Liver (tissue), 9 donors: ENCODE measurements around the gene OR52N2. TPM values are rescaled to one million over a fixed set of nuclear protein-coding genes. Genes with fewer than 3 reads are reported as not detected.

Experiments used
- DNase-seq: peaks from one replicate; pipeline ENCODE4 v3.0.0-alpha.2; 2017; ENCODE audit warnings: low spot score
- H3K27ac ChIP-seq, 2 donors: one replicate each; pipeline ENCODE4 v1.7.0; 2013; ENCODE audit warnings: inconsistent platforms in 2 of 2, low read length in 2 of 2, control low read depth in 1 of 2, low read depth in 1 of 2, mild to moderate bottlenecking in 1 of 2
- H3K27me3 ChIP-seq, 4 donors: one replicate each; pipeline versions ENCODE4 v1.6.1 to v1.7.0; 2013; ENCODE audit warnings: low read length in 3 of 4, inconsistent platforms in 1 of 4, mild to moderate bottlenecking in 1 of 4, moderate library complexity in 1 of 4; ENCODE audit not compliant: control insufficient read depth in 4 of 4, insufficient read depth in 4 of 4
- H3K36me3 ChIP-seq, 4 donors: one replicate each; pipeline versions ENCODE4 v1.6.1 to v1.7.0; 2013; ENCODE audit warnings: low read length in 3 of 4, mild to moderate bottlenecking in 3 of 4, low read depth in 1 of 4, moderate library complexity in 1 of 4; ENCODE audit not compliant: control insufficient read depth in 4 of 4, insufficient read depth in 3 of 4
- H3K4me1 ChIP-seq, 4 donors: one replicate each; pipeline versions ENCODE4 v1.6.1 to v1.7.0; 2013; ENCODE audit warnings: low read length in 3 of 4, mild to moderate bottlenecking in 3 of 4, moderate library complexity in 1 of 4; ENCODE audit not compliant: control insufficient read depth in 4 of 4, insufficient read depth in 4 of 4
- H3K4me3 ChIP-seq, 3 donors: one replicate each; pipeline versions ENCODE4 v1.6.1 to v1.7.0; 2013; ENCODE audit warnings: low read length in 3 of 3, control low read depth in 1 of 3, low read depth in 1 of 3, mild to moderate bottlenecking in 1 of 3
- H3K9ac ChIP-seq, 2 donors: one replicate each; pipeline ENCODE4 v1.7.0; 2013; ENCODE audit warnings: low read length in 2 of 2, mild to moderate bottlenecking in 2 of 2, moderate library complexity in 2 of 2, control low read depth in 1 of 2, low read depth in 1 of 2
- H3K9me3 ChIP-seq, 4 donors: one replicate each; pipeline versions ENCODE4 v1.6.1 to v1.7.0; 2013; ENCODE audit warnings: low read length in 3 of 4; ENCODE audit not compliant: control insufficient read depth in 4 of 4
- EGR1 ChIP-seq, 2 donors: IDR thresholded peaks; 2 replicates each; pipeline ENCODE4 v1.6.1; 2016 to 2018; ENCODE audit warnings: antibody characterized with exemption in 2 of 2, low read depth in 2 of 2
- FOXA1 ChIP-seq: IDR thresholded peaks from 2 replicates; pipeline ENCODE4 v1.6.1; 2016; ENCODE audit warnings: antibody characterized with exemption
- FOXA2 ChIP-seq: IDR thresholded peaks from 2 replicates; pipeline ENCODE4 v1.6.1; 2016; ENCODE audit warnings: antibody characterized with exemption
- GABPA ChIP-seq, 2 donors: IDR thresholded peaks in 1 of 2; conservative IDR thresholded peaks in 1 of 2; 2 replicates each; pipeline ENCODE4 v1.6.1; 2016; ENCODE audit warnings: antibody characterized with exemption in 2 of 2, mild to moderate bottlenecking in 1 of 2, moderate library complexity in 1 of 2
- HNF4A ChIP-seq, 2 donors: conservative IDR thresholded peaks; 2 replicates each; pipeline ENCODE4 v1.6.1; 2016; ENCODE audit warnings: antibody characterized with exemption in 2 of 2, mild to moderate bottlenecking in 2 of 2
- HNF4G ChIP-seq: IDR thresholded peaks from 2 replicates; pipeline ENCODE4 v1.6.1; 2016; ENCODE audit warnings: antibody characterized with exemption
- JUND ChIP-seq, 2 donors: IDR thresholded peaks; 2 replicates each; pipeline ENCODE4 v1.6.1; 2016; ENCODE audit warnings: antibody characterized with exemption in 2 of 2
- NR2F2 ChIP-seq: IDR thresholded peaks from 2 replicates; pipeline ENCODE4 v1.6.1; 2016; ENCODE audit warnings: antibody characterized with exemption
- RAD21 ChIP-seq, 2 donors: IDR thresholded peaks; 2 replicates each; pipeline ENCODE4 v1.6.1; 2016; ENCODE audit warnings: antibody characterized with exemption in 2 of 2, mild to moderate bottlenecking in 2 of 2
- RXRA ChIP-seq, 2 donors: IDR thresholded peaks; 2 replicates each; pipeline ENCODE4 v1.6.1; 2017 to 2018; ENCODE audit warnings: antibody characterized with exemption in 2 of 2, mild to moderate bottlenecking in 1 of 2
- SP1 ChIP-seq: IDR thresholded peaks from 2 replicates; pipeline ENCODE4 v1.6.1; 2018; ENCODE audit warnings: antibody characterized with exemption, mild to moderate bottlenecking
- TAF1 ChIP-seq: conservative IDR thresholded peaks from 2 replicates; pipeline ENCODE4 v1.6.1; 2016; ENCODE audit warnings: antibody characterized with exemption, mild to moderate bottlenecking
- YY1 ChIP-seq: IDR thresholded peaks from 2 replicates; pipeline ENCODE4 v1.6.1; 2016; ENCODE audit warnings: antibody characterized with exemption, mild to moderate bottlenecking
- WGBS: extraction: QIAGEN DNeasy Blood & Tissue Kit; methylation state at CpG from one replicate; pipeline ENCODE4 v1.1.7; 2013; 5-methylcytosine and 5-hydroxymethylcytosine counted together
- polyA plus RNA-seq, 2 donors: library from polyadenylated mRNA; stranded (reverse) in 1 of 2; unstranded in 1 of 2; fragments of 200-250 nt in 1 of 2; fragments of >200 nt in 1 of 2; fragmentation: Nextera tagmentation in 1 of 2; extraction: Ambion mirVana in 1 of 2; gene quantifications; one replicate each; pipeline versions ENCODE4 v1.2.1 to v1.2.3, GENCODE V29; 2013 to 2015
- total RNA-seq, 2 donors: library from RNA; depleted of rRNA; stranded (reverse); fragments of >200 nt; gene quantifications; one replicate each; pipeline ENCODE4 v1.2.3, GENCODE V29; 2014
- TF ChIP-seq, protein P1 (sequence below): fragments of 150-350 bp; IDR thresholded peaks from 2 replicates; pipeline ENCODE4 v1.5.1; 2017; ENCODE audit warnings: improper control_type of control experiment, low read depth, low read length; ENCODE audit not compliant: missing input control
- TF ChIP-seq, protein P2 (sequence below): IDR thresholded peaks from 2 replicates; pipeline ENCODE4 v1.6.1; 2016; ENCODE audit warnings: antibody characterized with exemption
- TF ChIP-seq, protein P3 (sequence below): IDR thresholded peaks from 2 replicates; pipeline ENCODE4 v1.6.1; 2016; ENCODE audit warnings: antibody characterized with exemption
- TF ChIP-seq, protein P4 (sequence below): IDR thresholded peaks from 2 replicates; pipeline ENCODE4 v1.6.1; 2016; ENCODE audit warnings: antibody characterized with exemption, mild to moderate bottlenecking
- TF ChIP-seq, protein P5 (sequence below): IDR thresholded peaks from 2 replicates; pipeline ENCODE4 v1.6.1; 2016; ENCODE audit warnings: antibody characterized with exemption
- donor health status: healthy.
- donor health status: healthy.
- donor health status: healthy.
- donor health status: healthy.
- donor health status: healthy.

The OR52N2 gene
- total and polyA plus RNA-seq, 4 donors = not detected

DNA sequence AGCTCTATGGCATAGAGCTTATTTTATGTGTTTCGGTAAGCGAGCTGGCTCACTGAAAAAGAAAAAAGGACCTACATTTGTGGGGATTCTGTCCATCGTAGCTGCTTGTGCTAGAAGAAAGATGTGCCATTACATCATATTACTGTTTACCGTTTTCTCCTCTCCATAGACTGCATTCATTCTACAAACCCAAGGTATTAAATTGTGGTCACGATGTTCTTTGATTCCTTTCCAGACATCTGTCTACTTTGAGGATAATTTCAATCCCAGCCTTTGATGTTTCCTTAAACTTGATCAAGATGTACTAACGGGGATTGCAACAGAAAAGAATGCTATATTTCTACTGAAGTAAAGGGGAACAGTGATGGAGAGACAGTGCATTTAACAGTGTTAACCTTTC, 12.2 kb upstream of the OR52N2 start (continued):
- TF ChIP-seq, protein P1, sequence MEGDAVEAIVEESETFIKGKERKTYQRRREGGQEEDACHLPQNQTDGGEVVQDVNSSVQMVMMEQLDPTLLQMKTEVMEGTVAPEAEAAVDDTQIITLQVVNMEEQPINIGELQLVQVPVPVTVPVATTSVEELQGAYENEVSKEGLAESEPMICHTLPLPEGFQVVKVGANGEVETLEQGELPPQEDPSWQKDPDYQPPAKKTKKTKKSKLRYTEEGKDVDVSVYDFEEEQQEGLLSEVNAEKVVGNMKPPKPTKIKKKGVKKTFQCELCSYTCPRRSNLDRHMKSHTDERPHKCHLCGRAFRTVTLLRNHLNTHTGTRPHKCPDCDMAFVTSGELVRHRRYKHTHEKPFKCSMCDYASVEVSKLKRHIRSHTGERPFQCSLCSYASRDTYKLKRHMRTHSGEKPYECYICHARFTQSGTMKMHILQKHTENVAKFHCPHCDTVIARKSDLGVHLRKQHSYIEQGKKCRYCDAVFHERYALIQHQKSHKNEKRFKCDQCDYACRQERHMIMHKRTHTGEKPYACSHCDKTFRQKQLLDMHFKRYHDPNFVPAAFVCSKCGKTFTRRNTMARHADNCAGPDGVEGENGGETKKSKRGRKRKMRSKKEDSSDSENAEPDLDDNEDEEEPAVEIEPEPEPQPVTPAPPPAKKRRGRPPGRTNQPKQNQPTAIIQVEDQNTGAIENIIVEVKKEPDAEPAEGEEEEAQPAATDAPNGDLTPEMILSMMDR = no peak

DNA sequence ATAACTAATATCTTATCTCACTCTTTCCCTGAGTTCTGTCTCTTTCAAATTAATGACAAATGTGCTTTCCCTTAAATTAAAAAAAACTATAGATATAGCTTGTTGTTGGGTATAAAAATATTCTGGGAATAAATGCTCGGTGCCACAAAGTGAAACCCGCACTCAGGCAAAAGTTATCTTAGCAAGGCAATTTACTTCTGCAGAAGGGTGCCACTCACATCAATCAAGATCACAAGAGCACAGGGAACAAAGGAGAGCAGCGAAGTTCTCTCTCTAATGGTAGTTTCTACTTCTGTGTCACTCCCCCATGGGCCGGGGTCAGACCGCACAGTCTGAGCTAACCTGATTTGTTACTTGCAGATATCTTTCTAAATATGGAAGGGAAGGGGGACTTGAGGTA, 4.7 kb upstream of the OR52N2 start:
- H3K4me3 ChIP-seq = no peak overlapping the region
- TF ChIP-seq, protein P2, sequence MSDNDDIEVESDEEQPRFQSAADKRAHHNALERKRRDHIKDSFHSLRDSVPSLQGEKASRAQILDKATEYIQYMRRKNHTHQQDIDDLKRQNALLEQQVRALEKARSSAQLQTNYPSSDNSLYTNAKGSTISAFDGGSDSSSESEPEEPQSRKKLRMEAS = no peak
- no peak for TF ChIP-seq TAF1
- no peak for TF ChIP-seq SP1
- TF ChIP-seq NR2F2 = no peak
- TF ChIP-seq RAD21 (IDR thresholded peaks at IDR 0.05) = no peak
- TF ChIP-seq HNF4A (conservative IDR thresholded peaks at IDR 0.05) = no peak
- TF ChIP-seq, protein P3, sequence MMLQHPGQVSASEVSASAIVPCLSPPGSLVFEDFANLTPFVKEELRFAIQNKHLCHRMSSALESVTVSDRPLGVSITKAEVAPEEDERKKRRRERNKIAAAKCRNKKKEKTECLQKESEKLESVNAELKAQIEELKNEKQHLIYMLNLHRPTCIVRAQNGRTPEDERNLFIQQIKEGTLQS = no peak
- TF ChIP-seq GABPA (IDR thresholded peaks at IDR 0.05 in 1 of 2, conservative IDR thresholded peaks at IDR 0.05 in 1 of 2) = no peak
- no peak overlapping the region for H3K9ac ChIP-seq
- H3K9me3 ChIP-seq = peaks cover 0 to 2% (median 0%) of the 10 kb centered on the region in 4 donors
- WGBS = 91% methylated on average over 5 of the region's 5 CpGs
- H3K27ac ChIP-seq = no peak overlapping the region
- H3K36me3 ChIP-seq = no peaks in the 10 kb centered on the region
- DNase-seq = no peak
- no peaks in the 10 kb centered on the region for H3K27me3 ChIP-seq
- H3K4me1 ChIP-seq = peaks cover 0 to 9% (median 6%) of the 10 kb centered on the region in 4 donors

DNA sequence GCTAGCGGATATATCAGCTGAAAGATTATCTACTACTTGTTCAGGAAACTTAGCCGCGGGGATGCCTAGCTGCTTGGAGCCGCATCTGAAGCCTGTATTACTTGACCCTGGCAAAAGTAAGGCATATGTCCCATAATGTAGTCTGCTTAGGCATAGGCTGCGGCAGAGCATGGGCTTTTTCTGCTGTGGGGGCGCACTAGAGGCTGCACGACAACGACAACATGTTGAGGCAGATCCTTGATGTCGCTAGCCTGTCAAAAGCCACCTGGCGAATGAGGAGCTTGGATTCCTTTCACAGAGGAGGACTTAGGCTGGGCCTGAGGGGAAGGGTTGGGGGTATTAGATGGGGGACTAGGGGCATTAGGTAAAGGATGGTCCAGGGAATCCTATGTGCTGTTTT, 1.1 kb upstream of the OR52N2 start:
- H3K4me1 ChIP-seq = peaks cover 2 to 13% (median 7%) of the 10 kb centered on the region in 4 donors
- DNase-seq = no peak
- no peak overlapping the region for H3K4me3 ChIP-seq
- H3K27ac ChIP-seq = no peak overlapping the region
- H3K36me3 ChIP-seq = no peaks in the 10 kb centered on the region
- peaks cover 0 to 3% (median 0%) of the 10 kb centered on the region in 4 donors for H3K27me3 ChIP-seq
- TF ChIP-seq TAF1 = no peak
- no peak for TF ChIP-seq JUND (IDR thresholded peaks at IDR 0.05)
- TF ChIP-seq, protein P2 = no peak
- no peak for TF ChIP-seq RXRA (IDR thresholded peaks at IDR 0.05)
- TF ChIP-seq FOXA2 = no peak
- TF ChIP-seq, protein P3 = no peak
- no peak for TF ChIP-seq EGR1 (IDR thresholded peaks at IDR 0.05; ENCODE audit: low read depth in 2 of 2)
- no peak for TF ChIP-seq HNF4A (conservative IDR thresholded peaks at IDR 0.05)
- TF ChIP-seq FOXA1 = no peak
- no peak for TF ChIP-seq HNF4G
- TF ChIP-seq, protein P4, sequence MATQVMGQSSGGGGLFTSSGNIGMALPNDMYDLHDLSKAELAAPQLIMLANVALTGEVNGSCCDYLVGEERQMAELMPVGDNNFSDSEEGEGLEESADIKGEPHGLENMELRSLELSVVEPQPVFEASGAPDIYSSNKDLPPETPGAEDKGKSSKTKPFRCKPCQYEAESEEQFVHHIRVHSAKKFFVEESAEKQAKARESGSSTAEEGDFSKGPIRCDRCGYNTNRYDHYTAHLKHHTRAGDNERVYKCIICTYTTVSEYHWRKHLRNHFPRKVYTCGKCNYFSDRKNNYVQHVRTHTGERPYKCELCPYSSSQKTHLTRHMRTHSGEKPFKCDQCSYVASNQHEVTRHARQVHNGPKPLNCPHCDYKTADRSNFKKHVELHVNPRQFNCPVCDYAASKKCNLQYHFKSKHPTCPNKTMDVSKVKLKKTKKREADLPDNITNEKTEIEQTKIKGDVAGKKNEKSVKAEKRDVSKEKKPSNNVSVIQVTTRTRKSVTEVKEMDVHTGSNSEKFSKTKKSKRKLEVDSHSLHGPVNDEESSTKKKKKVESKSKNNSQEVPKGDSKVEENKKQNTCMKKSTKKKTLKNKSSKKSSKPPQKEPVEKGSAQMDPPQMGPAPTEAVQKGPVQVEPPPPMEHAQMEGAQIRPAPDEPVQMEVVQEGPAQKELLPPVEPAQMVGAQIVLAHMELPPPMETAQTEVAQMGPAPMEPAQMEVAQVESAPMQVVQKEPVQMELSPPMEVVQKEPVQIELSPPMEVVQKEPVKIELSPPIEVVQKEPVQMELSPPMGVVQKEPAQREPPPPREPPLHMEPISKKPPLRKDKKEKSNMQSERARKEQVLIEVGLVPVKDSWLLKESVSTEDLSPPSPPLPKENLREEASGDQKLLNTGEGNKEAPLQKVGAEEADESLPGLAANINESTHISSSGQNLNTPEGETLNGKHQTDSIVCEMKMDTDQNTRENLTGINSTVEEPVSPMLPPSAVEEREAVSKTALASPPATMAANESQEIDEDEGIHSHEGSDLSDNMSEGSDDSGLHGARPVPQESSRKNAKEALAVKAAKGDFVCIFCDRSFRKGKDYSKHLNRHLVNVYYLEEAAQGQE = no peak
- TF ChIP-seq, protein P1 = no peak
- no peak for TF ChIP-seq GABPA (IDR thresholded peaks at IDR 0.05 in 1 of 2, conservative IDR thresholded peaks at IDR 0.05 in 1 of 2)
- TF ChIP-seq YY1 = no peak
- TF ChIP-seq NR2F2 = no peak
- TF ChIP-seq, protein P5, sequence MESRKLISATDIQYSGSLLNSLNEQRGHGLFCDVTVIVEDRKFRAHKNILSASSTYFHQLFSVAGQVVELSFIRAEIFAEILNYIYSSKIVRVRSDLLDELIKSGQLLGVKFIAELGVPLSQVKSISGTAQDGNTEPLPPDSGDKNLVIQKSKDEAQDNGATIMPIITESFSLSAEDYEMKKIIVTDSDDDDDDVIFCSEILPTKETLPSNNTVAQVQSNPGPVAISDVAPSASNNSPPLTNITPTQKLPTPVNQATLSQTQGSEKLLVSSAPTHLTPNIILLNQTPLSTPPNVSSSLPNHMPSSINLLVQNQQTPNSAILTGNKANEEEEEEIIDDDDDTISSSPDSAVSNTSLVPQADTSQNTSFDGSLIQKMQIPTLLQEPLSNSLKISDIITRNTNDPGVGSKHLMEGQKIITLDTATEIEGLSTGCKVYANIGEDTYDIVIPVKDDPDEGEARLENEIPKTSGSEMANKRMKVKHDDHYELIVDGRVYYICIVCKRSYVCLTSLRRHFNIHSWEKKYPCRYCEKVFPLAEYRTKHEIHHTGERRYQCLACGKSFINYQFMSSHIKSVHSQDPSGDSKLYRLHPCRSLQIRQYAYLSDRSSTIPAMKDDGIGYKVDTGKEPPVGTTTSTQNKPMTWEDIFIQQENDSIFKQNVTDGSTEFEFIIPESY = no peak
- 76% methylated on average over 10 of the region's 10 CpGs for WGBS
- H3K9me3 ChIP-seq = peaks cover 0 to 2% (median 0%) of the 10 kb centered on the region in 4 donors
- H3K9ac ChIP-seq = no peak overlapping the region
